ENCODE measurements around the gene IL4R. TPM values are rescaled to one million over a fixed set of nuclear protein-coding genes. Genes with fewer than 3 reads are reported as not detected.

IL4R gene
- total RNA-seq, 1 experiment from 2014 or later: 28.6 TPM

GRCh38 chr16:27286451-27286850 is 27.3 kb upstream of the IL4R start:
- Mint-ChIP-seq H3K4me1 (peaks cover 2 to 3% of the 10 kb centered on the region in 2 experiments), H3K4me3 (no peak overlapping the region)
- H3K4me2 ChIP-seq (ENCODE audit: insufficient read depth, insufficient read length, low read length): no peak overlapping the region

More at GRCh38 chr16:27286451-27286850, 27.3 kb upstream of the IL4R start:
- Mint-ChIP-seq H3K36me3 (ENCODE audit: insufficient read depth in 1 of 3, low read depth in 3 of 3) (no peaks in the 10 kb centered on the region), H3K27ac (no peak overlapping the region; a peak in 1 of 7 replicates), H3K9me3 (no peaks in the 10 kb centered on the region), H3K27me3 (ENCODE audit: low read depth) (no peaks in the 10 kb centered on the region; the same call in 1 of the 2 replicates)
- Histone ChIP-seq H3K4ac (ENCODE audit: low read depth, low read length) (no peak overlapping the region), H3K79me1 (ENCODE audit: insufficient read depth, low read depth, low read length, poor library complexity, severe bottlenecking) (no peaks in the 10 kb centered on the region), H2BK120ac (ENCODE audit: low read depth, low read length, poor library complexity, severe bottlenecking) (no peak overlapping the region), H3K4me1 (ENCODE audit: insufficient read depth, low read length) (no peaks in the 10 kb centered on the region), H4K91ac (ENCODE audit: insufficient read length, low read depth, low read length) (no peak overlapping the region), H2AFZ (ENCODE audit: low read length) (no peak overlapping the region), H2BK5ac (ENCODE audit: insufficient read length, low read length) (no peak overlapping the region), H3K23ac (ENCODE audit: insufficient read length, low read depth, low read length) (no peak overlapping the region), H3K18ac (ENCODE audit: insufficient read length, low read depth, low read length) (no peak overlapping the region), H4K20me1 (ENCODE audit: control insufficient read depth, insufficient read depth, insufficient read length) (no peaks in the 10 kb centered on the region), H2BK12ac (ENCODE audit: insufficient read length, low read depth, low read length) (no peak overlapping the region), H3K9ac (ENCODE audit: extremely low read depth, insufficient read length, low read length) (no peak overlapping the region), H3K27ac (ENCODE audit: insufficient read length, low read depth, low read length) (no peak overlapping the region), H3K56ac (ENCODE audit: insufficient read length, low read depth, low read length) (no peak overlapping the region), H3K79me2 (ENCODE audit: insufficient read depth, low read length) (no peaks in the 10 kb centered on the region), H2BK15ac (ENCODE audit: low read depth, low read length) (no peak overlapping the region), H3K9me3 (ENCODE audit: control insufficient read depth, low read depth, low read length) (no peaks in the 10 kb centered on the region), H3K14ac (ENCODE audit: insufficient read depth, low read length) (no peak overlapping the region), H3T11ph (ENCODE audit: low read length) (no peak overlapping the region), H2BK20ac (ENCODE audit: low read depth, low read length, poor library complexity, severe bottlenecking) (no peak overlapping the region), H4K8ac (replicated peaks; ENCODE audit: insufficient read length, low read depth, low read length) (no peak overlapping the region), H4K5ac (ENCODE audit: insufficient read length, low read depth, low read length) (no peak overlapping the region), H3K23me2 (ENCODE audit: insufficient read length, low read depth, low read length, poor library complexity, severe bottlenecking) (no peaks in the 10 kb centered on the region), H2AK5ac (ENCODE audit: insufficient read length, low read length) (no peak overlapping the region), H3K27me3 (ENCODE audit: insufficient read depth, low read length) (no peaks in the 10 kb centered on the region)
- DNase-seq: no peak
- WGBS (ENCODE audit: extremely low coverage, insufficient read length, low lambda C conversion rate): no CpG with 5 or more reads among the region's 4 CpGs
- no peak for TF ChIP-seq CTCF (conservative IDR thresholded peaks at IDR 0.05)
